ENCODE data around the gene KCND3.

The KCND3 gene

DNA sequence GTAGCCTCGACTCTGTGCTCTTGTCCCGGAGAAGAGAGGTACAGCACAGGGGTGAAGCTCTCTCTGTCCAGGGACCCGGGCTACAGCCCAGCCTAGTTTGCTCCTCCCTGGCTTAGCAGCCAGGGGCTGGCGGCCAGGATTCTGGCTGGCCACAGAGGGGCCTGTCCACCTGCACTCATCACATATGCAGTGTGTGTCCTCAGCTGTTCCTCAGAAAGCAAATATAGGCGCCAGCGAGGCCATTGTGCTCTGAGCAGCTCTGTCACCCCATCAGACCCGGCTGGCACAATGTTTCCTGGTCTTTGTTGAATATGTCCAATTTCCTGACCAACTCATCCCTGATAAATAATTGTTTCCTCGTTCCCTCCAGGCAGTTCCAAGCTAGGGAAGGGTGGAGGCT lies 28.5 kb downstream of the KCND3 start:
- no peak overlapping the region for H3K4me3 ChIP-seq (ENCODE audit: low read depth, low read length)
- POLR2A ChIA-PET, result no interaction called here
- no peak for TF ChIP-seq CTCF (IDR thresholded peaks at IDR 0.05; ENCODE audit: insufficient read depth, low read length, missing control alignments)
- DNase-seq (ENCODE audit: low read depth, low spot score), result no peak
- CTCF ChIA-PET, result interaction anchor here (1.0 kb wide), 1 partner anchor 337 kb away, joined by 3 read pairs; no protein-coding TSS in a partner anchor

DNA sequence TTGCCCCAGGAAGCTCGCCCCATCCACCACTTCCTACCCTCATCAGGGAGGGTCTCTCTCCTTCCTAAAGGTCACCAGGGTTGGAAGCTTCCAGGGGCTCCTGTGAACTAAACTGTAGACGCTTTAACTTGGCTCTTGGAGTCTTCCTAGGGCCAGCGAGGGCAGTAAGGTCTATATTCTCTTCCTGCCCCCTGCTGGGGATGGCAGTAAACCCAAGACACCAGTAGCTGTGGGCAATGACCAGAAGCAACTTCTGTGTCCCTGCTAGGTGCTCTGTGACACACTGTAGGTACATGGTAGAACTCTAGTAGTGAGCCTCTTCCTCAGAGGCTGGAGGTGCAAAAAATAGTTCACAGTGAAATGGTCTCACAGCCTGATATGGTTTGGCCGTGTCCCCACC lies 30.0 kb downstream of the KCND3 start:
- no peak for TF ChIP-seq CTCF (IDR thresholded peaks at IDR 0.05; ENCODE audit: insufficient read depth, low read length, missing control alignments)
- ChIA-PET CTCF (no interaction called here), POLR2A (no interaction called here)
- H3K4me3 ChIP-seq (ENCODE audit: low read depth, low read length), result no peak overlapping the region
- no peak for DNase-seq (ENCODE audit: low read depth, low spot score)

GRCh38 chr1:111958851-111959250 lies 30.6 kb downstream of the KCND3 start:
- TF ChIP-seq CTCF (IDR thresholded peaks at IDR 0.05; ENCODE audit: insufficient read depth, low read length, missing control alignments), result no peak
- CTCF ChIA-PET, result no interaction called here
- DNase-seq (ENCODE audit: low read depth, low spot score), result no peak
- POLR2A ChIA-PET, result no interaction called here
- no peak overlapping the region for H3K4me3 ChIP-seq (ENCODE audit: low read depth, low read length)

GRCh38 chr1:111958075-111958474 lies 31.4 kb downstream of the KCND3 start:
- H3K4me3 ChIP-seq (ENCODE audit: low read depth, low read length), result no peak overlapping the region
- no peak for DNase-seq (ENCODE audit: low read depth, low spot score)
- TF ChIP-seq CTCF (IDR thresholded peaks at IDR 0.05; ENCODE audit: insufficient read depth, low read length, missing control alignments), result no peak
- POLR2A ChIA-PET, result no interaction called here
- CTCF ChIA-PET, result no interaction called here

- DNase-seq (ENCODE audit: low read depth, low spot score), result no peak
- ChIA-PET CTCF (no interaction called here), POLR2A (no interaction called here)
- no peak overlapping the region for H3K4me3 ChIP-seq (ENCODE audit: low read depth, low read length)
- TF ChIP-seq CTCF (IDR thresholded peaks at IDR 0.05; ENCODE audit: insufficient read depth, low read length, missing control alignments), result no peak
Observed at GRCh38 chr1:111956155-111956771, 33.2 kb downstream of the KCND3 start.

DNA sequence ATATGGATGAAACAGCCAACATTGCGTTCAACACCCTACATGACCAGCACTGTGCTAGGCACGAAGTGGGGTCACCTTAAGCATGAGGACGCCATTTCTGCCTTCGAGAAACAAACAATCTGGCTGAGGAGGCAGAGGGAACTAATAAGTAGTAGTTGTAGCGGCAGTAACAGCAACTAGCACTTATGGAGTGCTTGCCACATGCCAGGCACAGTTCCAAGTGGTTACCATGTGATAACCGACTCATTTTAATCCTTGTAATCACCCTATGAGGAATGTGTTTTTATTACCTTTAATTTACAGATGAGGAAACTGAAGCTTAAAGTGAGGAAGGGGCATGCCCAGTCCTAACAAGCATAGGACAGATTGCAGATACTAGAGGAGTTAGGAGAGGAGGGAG lies 33.7 kb downstream of the KCND3 start:
- CTCF ChIA-PET, result no interaction called here
- DNase-seq (ENCODE audit: low read depth, low spot score), result no peak
- no peak for TF ChIP-seq CTCF (IDR thresholded peaks at IDR 0.05; ENCODE audit: insufficient read depth, low read length, missing control alignments)
- H3K4me3 ChIP-seq (ENCODE audit: low read depth, low read length), result no peak overlapping the region
- POLR2A ChIA-PET, result no interaction called here

Data from AG04449 (cell line).